H1 (cell line): Measurements from ENCODE around the gene FAM8A1. TPM values are rescaled to one million over a fixed set of nuclear protein-coding genes. Genes with fewer than 3 reads are reported as not detected.

Experiments used
- CTCF ChIA-PET: fragments of 300-600 bp; sonication (Branson Sonifier 250); formaldehyde crosslinking; loops from one replicate; lab custom pipeline; 2021; ENCODE audit not compliant: partially characterized antibody; lab: Charles Lee
- POLR2A ChIA-PET: fragments of 300-600 bp; sonication (Branson Sonifier 250); formaldehyde crosslinking; loops from one replicate; lab custom pipeline; 2021; ENCODE audit warnings: inconsistent platforms; ENCODE audit not compliant: partially characterized antibody; lab: Charles Lee
- DNase-seq, 2 experiments: peaks; one replicate each; pipeline versions ENCODE4 v3.0.0 to v3.0.0-alpha.2; 2010 to 2022; ENCODE audit warnings: low spot score in 2 of 2, low read depth in 1 of 2, mixed read lengths in 1 of 2
- FAIRE-seq: peaks from 2 replicates; lab custom pipeline; 2011; peaks lifted over from hg19 to GRCh38; lab: Jason Lieb, UNC
- H2AFZ ChIP-seq: 2 replicates; pipeline ENCODE4 v1.8.1; 2012; ENCODE audit warnings: low read length, inconsistent platforms
- H2AK5ac ChIP-seq: 2 replicates; pipeline ENCODE4 v1.6.1; 2013; ENCODE audit warnings: low read depth, low read length
- H2BK120ac ChIP-seq: replicated peaks from 2 replicates; pipeline ENCODE3; 2013; ENCODE audit warnings: low read depth, low read length, inconsistent platforms
- H2BK12ac ChIP-seq: 2 replicates; pipeline ENCODE4 v1.6.1; 2013; ENCODE audit warnings: low read depth, low read length
- H2BK15ac ChIP-seq: 2 replicates; pipeline ENCODE4 v1.6.1; 2013; ENCODE audit warnings: low read length
- H2BK20ac ChIP-seq: 2 replicates; pipeline ENCODE4 v1.6.1; 2013; ENCODE audit warnings: low read length
- H2BK5ac ChIP-seq: 2 replicates; pipeline ENCODE4 v1.6.1; 2013; ENCODE audit warnings: low read depth, low read length
- H3K14ac ChIP-seq: 2 replicates; pipeline ENCODE4 v1.6.1; 2013; ENCODE audit warnings: inconsistent platforms; ENCODE audit not compliant: insufficient read length
- H3K18ac ChIP-seq: 2 replicates; pipeline ENCODE4 v1.6.1; 2013; ENCODE audit warnings: low read length; ENCODE audit errors: extremely low read depth
- H3K23ac ChIP-seq: 2 replicates; pipeline ENCODE4 v1.6.1; 2013; ENCODE audit warnings: inconsistent platforms; ENCODE audit not compliant: insufficient read length
- H3K23me2 ChIP-seq: 2 replicates; pipeline ENCODE4 v1.6.1; 2013; ENCODE audit warnings: low read depth, low read length
- H3K27ac ChIP-seq: 2 replicates; pipeline ENCODE4 v1.6.1; 2011; ENCODE audit warnings: low read depth, low read length, inconsistent platforms
- H3K27me3 ChIP-seq, 4 experiments: replicated peaks in 1 of 4; 1 replicate in 1 of 4; 2 replicates in 3 of 4; pipeline versions ENCODE4 v1.6.1 to v1.8.1; 2011 to 2013; ENCODE audit warnings: low read length in 3 of 4, mild to moderate bottlenecking in 3 of 4, inconsistent platforms in 2 of 4, mixed read lengths in 2 of 4, moderate library complexity in 1 of 4; ENCODE audit not compliant: control insufficient read depth in 3 of 4, insufficient read depth in 3 of 4; ENCODE audit errors: extremely low read depth in 1 of 4
- H3K36me3 ChIP-seq, 4 experiments: 2 replicates each; pipeline versions ENCODE4 v1.6.1 to v1.8.1; 2011 to 2013; ENCODE audit warnings: mild to moderate bottlenecking in 4 of 4, low read length in 3 of 4, moderate library complexity in 2 of 4, control low read depth in 1 of 4, inconsistent platforms in 1 of 4; ENCODE audit not compliant: insufficient read depth in 4 of 4, control insufficient read depth in 2 of 4
- H3K4ac ChIP-seq: replicated peaks from 2 replicates; pipeline ENCODE3; 2013; ENCODE audit warnings: low read length, low read depth, mixed read lengths, inconsistent platforms; ENCODE audit not compliant: insufficient read length
- H3K4me1 ChIP-seq, 4 experiments: replicated peaks in 1 of 4; 1 replicate in 1 of 4; 2 replicates in 3 of 4; pipeline versions ENCODE4 v1.6.1 to v1.8.1; 2011 to 2013; ENCODE audit warnings: low read length in 3 of 4, inconsistent platforms in 2 of 4, mixed read lengths in 1 of 4; ENCODE audit not compliant: insufficient read depth in 4 of 4, control insufficient read depth in 3 of 4
- H3K4me2 ChIP-seq, 2 experiments: 2 replicates each; pipeline versions ENCODE4 v1.6.1 to v1.8.1; 2011 to 2013; ENCODE audit warnings: low read depth in 2 of 2, low read length in 2 of 2, control low read depth in 1 of 2, inconsistent platforms in 1 of 2, mild to moderate bottlenecking in 1 of 2; ENCODE audit not compliant: insufficient read depth in 1 of 2
- H3K4me3 ChIP-seq, 4 experiments: fragments of 200-600, 300-600 bp in 1 of 4; sonication (generic), shearing (Covaris generic), sonication (Bioruptor Twin) in 1 of 4; 2 replicates each; pipeline versions ENCODE4 v1.5.1 to v1.8.1; 2011 to 2016; ENCODE audit warnings: low read length in 4 of 4, low read depth in 3 of 4, control low read depth in 2 of 4, inconsistent platforms in 2 of 4, mild to moderate bottlenecking in 2 of 4, mixed read lengths in 1 of 4, moderate library complexity in 1 of 4; ENCODE audit not compliant: insufficient read depth in 2 of 4; ENCODE audit errors: extremely low read depth in 1 of 4
- H3K56ac ChIP-seq: replicated peaks from 2 replicates; pipeline ENCODE3; 2013; ENCODE audit warnings: low read depth, mild to moderate bottlenecking, mixed read lengths, low read length, inconsistent platforms; ENCODE audit not compliant: insufficient read length
- H3K79me1 ChIP-seq: 2 replicates; pipeline ENCODE4 v1.6.1; 2013; ENCODE audit warnings: low read depth, low read length, control low read depth
- H3K79me2 ChIP-seq, 2 experiments: 2 replicates each; pipeline versions ENCODE4 v1.6.1 to v1.8.1; 2012 to 2013; ENCODE audit warnings: low read length in 2 of 2, mild to moderate bottlenecking in 2 of 2, inconsistent platforms in 1 of 2; ENCODE audit not compliant: insufficient read depth in 2 of 2, control insufficient read depth in 1 of 2
- H3K9ac ChIP-seq, 4 experiments: replicated peaks in 1 of 4; 1 replicate in 1 of 4; 2 replicates in 3 of 4; pipeline versions ENCODE4 v1.6.1 to v1.8.1; 2011 to 2013; ENCODE audit warnings: low read depth in 3 of 4, low read length in 3 of 4, control low read depth in 2 of 4, mild to moderate bottlenecking in 2 of 4, moderate library complexity in 2 of 4, inconsistent platforms in 1 of 4; ENCODE audit errors: extremely low read depth in 1 of 4
- H3K9me3 ChIP-seq, 2 experiments: 2 replicates each; pipeline versions ENCODE4 v1.6.1 to v1.8.1; 2012 to 2013; ENCODE audit warnings: mild to moderate bottlenecking in 2 of 2, moderate library complexity in 2 of 2, control low read depth in 1 of 2, inconsistent platforms in 1 of 2, low read depth in 1 of 2, low read length in 1 of 2, mixed read lengths in 1 of 2; ENCODE audit not compliant: insufficient read depth in 2 of 2
- H4K20me1 ChIP-seq, 2 experiments: replicated peaks in 1 of 2; 2 replicates each; pipeline versions ENCODE3 to v1.8.1; 2011 to 2013; ENCODE audit warnings: inconsistent platforms in 2 of 2, low read length in 2 of 2, mild to moderate bottlenecking in 1 of 2; ENCODE audit not compliant: insufficient read depth in 2 of 2, control insufficient read depth in 1 of 2
- H4K5ac ChIP-seq: 2 replicates; pipeline ENCODE4 v1.6.1; 2013; ENCODE audit warnings: low read length, low read depth, mixed read lengths, inconsistent platforms; ENCODE audit not compliant: insufficient read length
- H4K8ac ChIP-seq: 2 replicates; pipeline ENCODE4 v1.8.0; 2013; ENCODE audit warnings: mild to moderate bottlenecking, moderate library complexity, low read length, inconsistent platforms; ENCODE audit not compliant: insufficient read depth; ENCODE audit errors: extremely low read depth
- H4K91ac ChIP-seq: replicated peaks from 2 replicates; pipeline ENCODE3; 2013; ENCODE audit warnings: low read length, mixed read lengths, inconsistent platforms; ENCODE audit not compliant: insufficient read length
- EGR1 ChIP-seq: IDR thresholded peaks from 2 replicates; pipeline ENCODE4 v1.6.1; 2011; ENCODE audit warnings: low read depth, low read length, borderline replicate concordance
- EZH2 ChIP-seq: fragments of 200-600 bp; sonication (generic); IDR thresholded peaks from 2 replicates; pipeline ENCODE4 v1.7.1; 2012; ENCODE audit warnings: low read depth, mild to moderate bottlenecking, moderate library complexity, low read length, inconsistent platforms; ENCODE audit not compliant: severe bottlenecking
- HDAC6 ChIP-seq: IDR thresholded peaks from one replicate; pipeline ENCODE4 v1.7.1; 2012; ENCODE audit warnings: low read depth, mild to moderate bottlenecking, inconsistent platforms, low read length, moderate library complexity
- PHF8 ChIP-seq: fragments of 200-600 bp; sonication (generic); conservative IDR thresholded peaks from 2 replicates; pipeline ENCODE4 v1.7.1; 2012; ENCODE audit warnings: low read depth, mild to moderate bottlenecking, inconsistent platforms, low read length, moderate library complexity
- POLR2A ChIP-seq, 2 experiments: IDR thresholded peaks; 1 replicate in 1 of 2; 2 replicates in 1 of 2; pipeline ENCODE4 v1.6.1; 2011; ENCODE audit warnings: low read depth in 2 of 2, low read length in 2 of 2, mild to moderate bottlenecking in 2 of 2; ENCODE audit errors: control extremely low read depth in 1 of 2
- RAD21 ChIP-seq, 2 experiments: IDR thresholded peaks in 1 of 2; conservative IDR thresholded peaks in 1 of 2; 2 replicates each; pipeline ENCODE4 v1.6.1; 2011; ENCODE audit warnings: low read depth in 2 of 2, low read length in 2 of 2, improper control_type of control experiment in 1 of 2, inconsistent platforms in 1 of 2, mild to moderate bottlenecking in 1 of 2, moderate library complexity in 1 of 2
- RBBP5 ChIP-seq: IDR thresholded peaks from 2 replicates; pipeline ENCODE4 v1.7.1; 2012; ENCODE audit warnings: low read depth, mild to moderate bottlenecking, inconsistent platforms, low read length, moderate library complexity, borderline replicate concordance
- RFX5 ChIP-seq: IDR thresholded peaks from 2 replicates; pipeline ENCODE4 v1.6.1; 2011; ENCODE audit warnings: low read depth, low read length, improper control_type of control experiment, borderline replicate concordance
- SAP30 ChIP-seq: fragments of 300-600 bp; sonication (generic); IDR thresholded peaks from 2 replicates; pipeline ENCODE4 v1.7.1; 2012; ENCODE audit warnings: low read length, moderate library complexity, mild to moderate bottlenecking, inconsistent platforms; ENCODE audit not compliant: insufficient read depth, insufficient replicate concordance
- SIRT6 ChIP-seq: IDR thresholded peaks from one replicate; pipeline ENCODE4 v1.7.1; 2012; ENCODE audit warnings: low read length, inconsistent platforms
- SP4 ChIP-seq: IDR thresholded peaks from 2 replicates; pipeline ENCODE4 v1.6.1; 2012; ENCODE audit warnings: low read length, inconsistent platforms
- ZNF274 ChIP-seq: IDR thresholded peaks from 2 replicates; pipeline ENCODE4 v1.7.0; 2012; ENCODE audit warnings: low read length, borderline replicate concordance; ENCODE audit errors: extremely low read depth
- WGBS, 2 experiments: shearing (Covaris generic) in 1 of 2; methylation state at CpG; one replicate each; pipeline versions ENCODE4 v1.1.6 to v1.1.7; 2013 to 2015; ENCODE audit warnings: low lambda C conversion rate in 2 of 2, mixed read lengths in 2 of 2, inconsistent platforms in 1 of 2, low coverage in 1 of 2, missing lambda C conversion rate in 1 of 2; ENCODE audit not compliant: insufficient replicate concordance in 2 of 2, insufficient coverage in 1 of 2, insufficient read length in 1 of 2; ENCODE audit errors: extremely low coverage in 1 of 2, missing lambda C conversion rate in 1 of 2; 5-methylcytosine and 5-hydroxymethylcytosine counted together
- polyA plus RNA-seq, 7 experiments: library from polyadenylated mRNA; depleted of rRNA in 3 of 7; stranded (reverse) in 5 of 7; unstranded in 2 of 7; fragments of >200 nt in 5 of 7; fragments of 200-250 nt in 2 of 7; gene quantifications; 1 replicate in 5 of 7; 2 replicates in 1 of 7; 4 replicates in 1 of 7; pipeline versions ENCODE4 v1.2.1 to v1.2.3, GENCODE V29; 2011 to 2013; ENCODE audit warnings: missing spikeins in 2 of 7, mixed read lengths in 2 of 7
- total RNA-seq: library from RNA; stranded (reverse); fragmentation: NEBNext Ultra II Directional; extraction: Animal tissue kit (Norgen Biotek cat#: 25700); gene quantifications from 2 replicates; pipeline ENCODE4 v1.2.1, GENCODE V29; 2021
- TF ChIP-seq, protein P1 (sequence below): IDR thresholded peaks from 2 replicates; pipeline ENCODE4 v1.6.1; 2012; ENCODE audit warnings: inconsistent platforms

Gene FAM8A1
- total and polyA plus RNA-seq, 2 of the 8 experiments (the other 6 are each of a cell fraction or from before 2014, with no cell fraction given) = 3.4 to 9.2 TPM

DNA sequence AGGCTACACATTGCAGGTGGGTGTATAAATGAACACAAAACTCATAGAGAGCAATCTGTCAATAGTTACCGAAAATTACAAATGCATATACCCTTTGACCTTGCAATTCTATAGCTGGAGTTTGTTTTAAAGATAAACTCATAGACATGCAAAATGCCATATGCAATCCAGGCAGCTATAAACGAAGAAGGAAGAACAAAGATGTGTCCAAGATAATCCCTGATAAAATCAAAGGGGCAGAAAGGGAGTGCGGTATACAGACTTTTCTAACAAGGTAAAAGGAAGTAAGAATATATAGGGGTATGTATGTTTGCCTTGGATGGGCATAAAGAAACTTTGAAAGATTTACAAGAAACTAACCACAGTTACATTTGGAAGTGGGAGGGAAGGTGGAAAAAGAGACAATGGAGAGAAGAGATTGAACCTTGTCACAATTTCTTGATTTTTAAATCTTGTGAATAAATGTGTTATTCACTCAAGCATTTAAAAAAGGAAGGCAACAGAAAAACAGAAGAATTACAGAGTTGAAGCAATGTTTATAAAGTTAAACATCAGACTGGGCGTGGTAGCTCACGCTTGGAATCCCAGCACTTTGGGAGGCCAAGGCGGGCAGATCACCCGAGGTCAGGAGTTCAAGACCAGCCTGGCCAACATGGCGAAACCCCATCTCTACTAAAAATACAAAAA, 29.9 kb downstream of the FAM8A1 start:
- no peak overlapping the region for H2AFZ ChIP-seq
- WGBS, 2 experiments = 95% methylated on average over 8 of the region's 8 CpGs; no CpG with 5 or more reads in 1 of the 2 experiments
- CTCF ChIA-PET = no interaction called here
- H2BK12ac ChIP-seq = no peak overlapping the region
- H2BK120ac ChIP-seq = no peak overlapping the region
- H2BK5ac ChIP-seq = no peak overlapping the region
- FAIRE-seq = no peak
- no peak overlapping the region for H3K4me2 ChIP-seq
- H3K4me1 ChIP-seq = no peaks in the 10 kb centered on the region
- no peak for DNase-seq
- no peak overlapping the region for H4K5ac ChIP-seq
- H4K8ac ChIP-seq = no peak overlapping the region
- H3K27ac ChIP-seq = no peak overlapping the region
- peaks cover 0 to 23% of the 10 kb centered on the region in 2 experiments; a peak in 1 of 4 replicates for H3K79me2 ChIP-seq
- H2BK20ac ChIP-seq = no peak overlapping the region
- H2BK15ac ChIP-seq = no peak overlapping the region
- H3K14ac ChIP-seq = no peak overlapping the region
- peaks cover 14 to 70% (median 52%) of the 10 kb centered on the region in 4 experiments for H3K36me3 ChIP-seq
- H3K9me3 ChIP-seq = no peaks in the 10 kb centered on the region
- no peak overlapping the region for H3K18ac ChIP-seq
- no peak overlapping the region for H3K4me3 ChIP-seq
- POLR2A ChIA-PET = interaction anchor here (1.1 kb wide), 1 partner anchor 10 kb away, joined by 3 read pairs; no protein-coding TSS in a partner anchor
- no peak overlapping the region for H3K56ac ChIP-seq
- no peak overlapping the region for H4K91ac ChIP-seq
- H4K20me1 ChIP-seq = peaks cover 2 to 4% of the 10 kb centered on the region in 2 experiments
- H3K23me2 ChIP-seq = no peaks in the 10 kb centered on the region
- no peaks in the 10 kb centered on the region for H3K27me3 ChIP-seq
- no peak overlapping the region for H3K23ac ChIP-seq
- no peak overlapping the region for H3K4ac ChIP-seq
- no peak overlapping the region for H3K9ac ChIP-seq
- H2AK5ac ChIP-seq = no peak overlapping the region
- H3K79me1 ChIP-seq = peaks cover 4% of the 10 kb centered on the region; the same call in 1 of the 2 replicates
- no peak for TF ChIP-seq SIRT6
- TF ChIP-seq RAD21 (IDR thresholded peaks at IDR 0.05 in 1 of 2, conservative IDR thresholded peaks at IDR 0.05 in 1 of 2; ENCODE audit: low read depth in 2 of 2, low read length in 2 of 2) = no peak
- TF ChIP-seq HDAC6 = no peak
- no peak for TF ChIP-seq SAP30
- no peak for TF ChIP-seq SP4
- no peak for TF ChIP-seq POLR2A (IDR thresholded peaks at IDR 0.05; ENCODE audit: control extremely low read depth in 1 of 2, low read depth in 2 of 2, low read length in 2 of 2)
- TF ChIP-seq EZH2 = no peak
- no peak for TF ChIP-seq RBBP5
- TF ChIP-seq, protein P1, sequence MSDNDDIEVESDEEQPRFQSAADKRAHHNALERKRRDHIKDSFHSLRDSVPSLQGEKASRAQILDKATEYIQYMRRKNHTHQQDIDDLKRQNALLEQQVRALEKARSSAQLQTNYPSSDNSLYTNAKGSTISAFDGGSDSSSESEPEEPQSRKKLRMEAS = no peak
- no peak for TF ChIP-seq ZNF274
- TF ChIP-seq PHF8 = no peak
- no peak for TF ChIP-seq RFX5
- TF ChIP-seq EGR1 = no peak
